Measurements from ENCODE around the gene CCNL1.
"Not testable (repeated sequence)": the region's sequence is repeated elsewhere in the genome, so short reads cannot be mapped to it uniquely, and the experiment has no call there.

The CCNL1 gene

GRCh38 chr3:157103280-157103679 is 56.7 kb downstream of the CCNL1 start:
- DNase-seq (ENCODE audit: low spot score): no peak

DNA sequence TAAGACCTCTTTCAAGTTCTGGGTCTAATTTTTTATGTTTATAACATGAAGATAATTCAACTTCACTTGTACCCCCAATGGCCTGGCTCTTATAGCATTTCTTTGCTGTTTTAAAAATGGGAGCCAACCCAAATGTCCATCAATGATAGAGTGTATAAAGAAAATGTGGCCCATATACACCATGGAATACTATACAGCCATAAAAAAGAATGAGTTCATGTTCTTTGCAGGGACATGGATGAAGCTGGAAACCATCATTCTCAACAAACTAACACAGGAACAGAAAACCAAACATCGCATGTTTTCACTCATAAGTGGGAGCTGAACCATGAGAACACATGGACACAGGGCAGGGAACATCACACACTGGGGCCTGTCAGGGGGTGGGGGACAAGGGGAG is 57.4 kb downstream of the CCNL1 start:
- not testable (repeated sequence) for DNase-seq (ENCODE audit: low spot score)

DNA sequence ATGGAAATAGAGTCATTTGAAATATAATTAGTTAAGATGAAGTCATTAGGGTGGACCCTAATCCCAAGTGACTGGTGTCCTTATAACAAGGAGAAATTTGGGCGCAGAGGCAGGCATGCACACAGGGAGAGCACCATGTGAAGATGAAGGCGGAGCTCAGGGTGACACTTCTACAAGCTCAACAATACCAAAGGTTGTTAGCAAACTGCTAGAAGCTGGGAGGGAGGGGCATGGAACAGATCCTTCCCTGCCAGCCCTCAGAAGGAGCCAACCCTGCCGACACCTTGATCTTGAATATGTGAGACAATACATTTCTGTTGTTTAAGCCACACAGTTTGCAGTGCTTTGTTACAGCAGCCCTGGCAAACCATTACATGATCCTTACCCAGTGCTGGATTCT is 57.8 kb downstream of the CCNL1 start:
- no peak for DNase-seq (ENCODE audit: low spot score)

GRCh38 chr3:157101486-157101885 is 58.5 kb downstream of the CCNL1 start:
- no peak for DNase-seq (ENCODE audit: low spot score)

- DNase-seq (ENCODE audit: low spot score): no peak
Observed at GRCh38 chr3:157100608-157101396, 59.1 kb downstream of the CCNL1 start.

DNA sequence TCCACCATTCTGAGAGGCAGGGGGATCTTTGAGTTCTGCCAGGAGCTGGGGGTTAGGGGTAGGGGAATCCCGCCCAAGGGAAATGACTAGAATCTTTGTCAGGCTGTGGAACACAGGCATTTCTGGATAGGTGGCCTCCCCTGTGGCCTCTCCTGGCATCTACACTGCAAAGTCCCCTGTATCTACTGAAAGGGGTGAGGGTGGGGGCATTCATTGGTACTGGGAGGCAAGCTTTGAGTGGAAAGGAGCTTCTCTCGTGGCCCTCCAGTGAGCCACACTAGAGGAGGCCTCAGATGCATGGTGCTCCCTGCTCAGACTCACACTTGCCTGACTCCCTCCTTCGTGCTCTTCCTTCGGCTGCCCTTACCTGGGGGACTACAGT is 59.9 kb downstream of the CCNL1 start:
- no peak for DNase-seq (ENCODE audit: low spot score)

GRCh38 chr3:157099326-157100095 is 60.4 kb downstream of the CCNL1 start:
- DNase-seq (ENCODE audit: low spot score): no peak

DNA sequence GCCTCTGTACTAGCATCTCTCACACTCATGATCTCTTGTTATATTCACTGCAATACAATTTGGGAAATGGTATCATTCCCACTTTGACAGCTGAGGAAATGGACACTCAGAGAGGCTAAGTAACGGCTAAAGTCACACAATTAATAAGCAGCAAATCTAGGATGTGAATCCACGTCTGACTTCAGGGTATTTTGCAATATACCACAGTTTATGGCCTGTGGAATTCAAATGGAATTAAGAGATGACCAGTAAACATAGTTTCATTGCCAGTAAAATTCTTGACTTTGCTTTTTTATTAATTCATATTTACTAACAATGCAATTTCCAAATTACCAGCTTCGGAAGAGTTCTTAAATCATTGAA is 61.1 kb downstream of the CCNL1 start:
- no peak for DNase-seq (ENCODE audit: low spot score)

GRCh38 chr3:157098121-157098822 is 61.7 kb downstream of the CCNL1 start:
- no peak for DNase-seq (ENCODE audit: low spot score)
